Hematopoietic multipotent progenitor cell treated with erythropoietin and hydrocortisone succinate and interleukin-3 and kit ligand, for 15 days (in vitro differentiated cells): ENCODE results near the gene HAPLN1.

Source experiments
- DNase-seq: peaks from one replicate; pipeline ENCODE4 v3.0.0-alpha.2; 2015; ENCODE audit warnings: low spot score

Gene HAPLN1

DNA sequence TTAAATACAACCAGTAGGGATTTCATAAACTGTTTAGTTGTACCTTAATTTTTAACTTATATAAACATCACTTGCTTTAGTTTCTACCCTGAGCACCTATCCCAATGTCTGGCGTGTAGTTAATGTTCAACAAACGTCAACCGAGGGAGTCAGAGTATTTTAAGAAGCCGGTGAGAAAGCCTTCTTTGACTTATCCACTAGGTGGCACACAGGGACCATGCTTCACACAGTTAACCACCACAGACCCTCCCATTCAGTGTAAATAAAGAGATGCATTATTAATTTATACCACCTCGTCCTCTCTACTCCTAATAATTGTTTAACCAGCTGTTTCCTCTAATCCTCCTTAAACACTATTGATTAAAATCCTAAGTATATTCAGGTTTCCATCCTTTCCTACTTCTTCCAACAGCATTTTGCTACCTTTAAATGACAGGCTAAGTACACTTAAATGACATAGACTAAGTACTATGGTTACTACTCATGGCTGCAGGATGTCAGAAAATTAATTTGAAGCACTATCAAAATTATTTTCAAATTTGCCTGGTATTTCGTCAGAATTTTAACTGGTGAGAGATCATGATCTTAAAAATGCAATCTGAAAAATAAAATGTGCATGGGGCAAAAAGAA lies 2.3 kb downstream of the HAPLN1 start:
- no peak for DNase-seq

GRCh38 chr5:83715236-83716065 lies 5.2 kb downstream of the HAPLN1 start:
- DNase-seq, result no peak

DNA sequence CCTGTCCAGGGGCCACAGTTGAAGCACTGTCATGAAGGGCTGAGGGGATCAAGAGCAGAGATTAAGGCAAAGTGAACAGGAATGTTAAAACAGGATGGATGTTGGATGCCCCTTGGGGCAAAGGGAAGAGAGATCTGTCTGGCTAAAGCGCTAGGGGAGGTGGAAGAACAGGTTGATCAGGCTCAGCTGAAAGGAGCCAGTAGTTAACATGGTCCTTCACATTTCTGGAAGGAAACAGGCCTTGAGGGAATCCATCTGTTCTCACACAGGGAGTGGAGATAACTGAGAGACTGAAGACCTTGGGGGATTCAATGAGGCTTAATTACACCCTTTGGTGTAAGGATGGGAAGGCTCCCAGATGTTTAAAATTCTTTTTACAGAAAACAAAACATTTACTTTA lies 5.8 kb downstream of the HAPLN1 start:
- no peak for DNase-seq

DNA sequence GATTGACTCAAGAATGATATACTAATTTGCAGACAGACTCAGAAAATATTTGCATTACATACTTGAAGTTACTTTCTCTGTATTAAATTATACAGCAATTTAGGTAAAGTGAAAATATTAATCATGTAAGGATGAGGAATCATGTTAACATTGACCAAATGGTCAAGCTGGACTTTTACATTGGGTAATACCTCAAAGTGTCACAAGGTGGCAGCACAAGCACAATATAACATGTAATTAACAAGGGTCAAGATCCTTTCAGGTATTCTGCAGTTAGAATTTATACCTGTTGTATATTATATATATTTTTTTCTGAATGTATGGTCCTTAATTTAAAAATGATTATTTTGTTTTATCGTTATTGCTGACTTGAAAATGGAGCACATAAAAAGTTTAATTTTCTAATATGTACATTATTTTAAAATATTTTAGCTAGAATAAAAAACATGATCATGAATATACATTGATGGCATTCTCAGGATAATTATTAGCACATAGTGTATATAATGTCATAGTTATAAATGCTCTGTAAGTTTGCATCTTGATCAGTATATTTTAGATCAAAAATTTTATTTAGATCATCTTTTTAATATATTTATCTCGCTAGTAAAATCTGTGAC lies 8.6 kb downstream of the HAPLN1 start:
- peak; percentile 42 for DNase-seq

DNA sequence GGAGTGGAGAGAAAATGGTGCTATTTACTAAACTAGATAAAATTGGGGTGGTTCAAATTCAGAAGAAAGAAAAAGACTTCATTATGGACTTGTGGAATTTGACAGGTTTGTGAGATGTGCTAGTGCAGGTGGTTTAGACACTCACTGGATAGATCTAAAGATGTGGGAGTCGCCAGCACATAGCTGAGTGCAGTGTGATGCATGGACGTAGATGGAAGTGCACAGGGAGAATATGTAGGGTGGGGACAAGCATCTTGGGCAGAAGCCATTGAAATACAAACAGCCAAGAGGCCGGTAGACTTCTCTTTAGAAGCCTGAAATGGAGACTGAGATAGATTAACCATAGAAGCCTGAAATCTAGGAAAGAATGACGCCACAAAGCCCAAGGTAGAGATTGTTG lies 10.7 kb downstream of the HAPLN1 start:
- no peak for DNase-seq

DNA sequence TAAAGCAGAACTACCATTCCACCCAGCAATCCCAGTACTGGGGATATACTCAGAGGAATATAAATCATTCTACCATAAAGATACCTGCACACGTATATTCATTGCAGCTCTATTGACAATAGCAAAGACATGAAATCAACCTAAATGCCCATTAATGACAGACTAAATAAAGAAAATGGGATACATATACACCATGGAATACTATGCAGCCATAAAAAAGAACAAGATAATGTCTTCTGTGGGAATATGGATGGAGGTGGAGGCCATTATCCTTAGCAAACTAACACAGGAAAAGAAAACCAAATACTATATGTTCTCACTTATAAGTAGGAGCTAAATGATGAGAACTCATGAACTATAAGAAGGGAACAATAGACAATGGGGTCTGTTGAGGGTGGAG lies 12.5 kb downstream of the HAPLN1 start:
- no peak for DNase-seq

GRCh38 chr5:83703059-83703458 lies 17.6 kb downstream of the HAPLN1 start:
- DNase-seq, result no peak

DNA sequence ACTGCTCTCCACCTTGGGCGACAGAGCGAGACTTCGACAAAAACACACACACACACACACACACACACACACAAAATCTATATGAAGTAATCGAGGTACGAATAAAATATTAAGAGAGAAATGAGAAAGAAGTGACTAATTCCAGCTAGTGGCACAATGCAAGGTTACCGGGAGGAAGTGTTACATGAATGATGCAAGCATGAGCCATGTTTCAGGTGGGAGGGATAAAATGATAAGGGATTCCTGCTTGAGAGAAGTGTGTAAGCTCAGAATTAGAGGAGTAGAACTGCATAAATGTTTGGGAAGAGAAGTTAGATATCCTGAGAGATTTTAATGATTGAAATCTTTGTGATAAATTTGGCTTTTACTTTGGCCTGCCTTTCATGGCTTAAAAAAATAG lies 18.8 kb downstream of the HAPLN1 start:
- no peak for DNase-seq

- DNase-seq, result no peak
Observed at GRCh38 chr5:83689881-83690280, 30.8 kb downstream of the HAPLN1 start.

DNA sequence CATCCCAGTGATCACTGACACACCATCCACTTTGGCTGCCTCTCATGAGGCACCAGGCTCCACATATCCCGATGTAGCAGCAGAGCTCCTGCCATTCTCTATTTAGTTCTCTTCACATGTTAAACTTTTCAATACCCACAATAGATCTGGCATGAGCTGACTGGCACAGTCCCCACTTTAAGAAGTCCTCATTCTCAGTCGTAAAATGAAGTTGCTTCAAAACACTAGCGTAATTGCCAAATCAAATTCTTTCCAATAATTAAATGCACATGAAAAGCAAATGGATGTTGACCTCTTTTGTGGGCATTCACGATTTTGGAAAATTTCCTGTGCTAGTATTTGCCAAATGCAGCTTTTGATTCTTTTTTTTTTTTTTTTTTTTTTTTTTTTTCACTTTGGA lies 32.4 kb downstream of the HAPLN1 start:
- no peak for DNase-seq

DNA sequence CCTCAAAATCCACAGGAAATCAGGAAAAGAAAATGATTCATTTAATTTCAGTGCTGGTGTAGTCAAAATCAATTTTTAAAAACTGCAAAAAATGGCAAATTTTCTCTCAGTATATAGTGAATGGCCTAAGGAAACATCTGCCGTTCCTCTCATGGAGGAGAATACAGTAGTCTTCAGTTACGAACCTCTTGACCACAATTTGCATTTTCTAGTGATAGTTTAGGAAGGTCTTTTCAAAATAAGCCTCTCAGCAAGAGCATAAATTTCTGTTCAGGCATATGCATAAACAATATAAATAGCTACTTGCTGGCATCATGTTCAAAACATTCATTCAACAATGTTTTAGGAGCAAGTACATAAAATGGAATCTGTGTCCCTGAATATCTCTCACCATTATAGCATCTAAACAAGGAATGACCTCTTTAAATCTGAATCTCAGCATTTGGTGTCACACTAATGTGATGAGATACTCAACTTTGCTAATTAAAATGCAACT lies 33.5 kb downstream of the HAPLN1 start:
- no peak for DNase-seq

- DNase-seq, result no peak
Observed at GRCh38 chr5:83686251-83686650, 34.4 kb downstream of the HAPLN1 start.

DNA sequence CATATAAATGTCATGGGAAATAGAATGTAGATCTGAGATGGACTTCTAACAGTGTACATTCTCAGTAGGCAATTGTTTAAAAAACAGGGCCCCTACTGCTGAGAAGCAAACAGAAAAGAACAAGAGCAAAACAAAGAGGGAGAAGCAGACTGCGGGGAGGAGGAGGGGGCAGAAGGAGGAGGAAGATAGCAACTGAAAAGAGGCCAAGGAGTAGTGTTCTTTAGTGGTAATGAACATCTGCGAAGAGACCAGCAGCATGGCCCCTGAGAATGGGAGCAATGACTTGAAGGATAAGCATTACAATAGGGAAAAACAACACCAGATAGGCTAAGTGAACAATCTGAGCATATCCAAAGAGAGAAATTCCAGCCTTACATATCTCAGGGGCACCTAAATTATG lies 36.8 kb downstream of the HAPLN1 start:
- no peak for DNase-seq

GRCh38 chr5:83672646-83673045 lies 48.0 kb downstream of the HAPLN1 start:
- DNase-seq, result no peak

GRCh38 chr5:83672158-83672557 lies 48.5 kb downstream of the HAPLN1 start:
- no peak for DNase-seq

DNA sequence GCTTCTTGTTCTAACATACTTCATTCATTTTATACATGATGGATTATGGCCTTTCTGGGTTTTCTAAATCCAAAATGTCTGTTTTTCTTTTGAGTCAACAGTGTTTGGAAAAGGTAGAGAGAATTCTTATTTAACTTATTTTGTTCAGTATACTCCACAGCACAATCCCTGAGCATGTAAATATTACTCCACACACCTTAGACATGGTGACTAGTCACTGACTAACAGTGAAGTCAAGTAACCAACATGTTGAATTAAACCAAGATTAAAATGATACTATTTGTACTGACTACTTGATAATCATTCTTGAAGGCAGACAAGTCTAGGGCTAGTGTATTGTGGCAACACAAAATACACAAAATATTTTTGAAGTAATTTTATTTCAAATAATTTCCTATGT lies 55.0 kb downstream of the HAPLN1 start:
- no peak for DNase-seq

DNA sequence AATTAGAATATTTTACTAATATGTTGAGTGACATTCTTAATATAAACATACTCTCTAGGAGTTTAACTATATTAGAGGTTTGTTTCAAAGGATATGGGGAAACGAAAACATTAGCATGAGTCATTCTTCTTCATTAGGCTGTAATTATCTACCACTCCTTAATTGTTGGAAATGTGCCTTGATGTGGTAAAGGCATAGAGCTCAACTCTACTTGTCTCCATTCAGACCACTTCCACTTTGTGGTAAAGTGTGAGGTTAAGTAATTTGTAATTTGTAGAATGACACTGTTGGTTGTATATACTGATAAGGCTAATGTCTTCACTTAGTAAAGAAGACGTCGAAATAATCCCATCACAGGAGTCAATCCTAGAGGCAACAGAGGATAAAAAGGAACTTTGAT lies 58.1 kb downstream of the HAPLN1 start:
- no peak for DNase-seq

- no peak for DNase-seq
Observed at GRCh38 chr5:83657807-83658525, 62.7 kb downstream of the HAPLN1 start.

GRCh38 chr5:83654427-83654994 lies 66.1 kb downstream of the HAPLN1 start:
- DNase-seq, result no peak

GRCh38 chr5:83653669-83654068 lies 67.0 kb downstream of the HAPLN1 start:
- no peak for DNase-seq

DNA sequence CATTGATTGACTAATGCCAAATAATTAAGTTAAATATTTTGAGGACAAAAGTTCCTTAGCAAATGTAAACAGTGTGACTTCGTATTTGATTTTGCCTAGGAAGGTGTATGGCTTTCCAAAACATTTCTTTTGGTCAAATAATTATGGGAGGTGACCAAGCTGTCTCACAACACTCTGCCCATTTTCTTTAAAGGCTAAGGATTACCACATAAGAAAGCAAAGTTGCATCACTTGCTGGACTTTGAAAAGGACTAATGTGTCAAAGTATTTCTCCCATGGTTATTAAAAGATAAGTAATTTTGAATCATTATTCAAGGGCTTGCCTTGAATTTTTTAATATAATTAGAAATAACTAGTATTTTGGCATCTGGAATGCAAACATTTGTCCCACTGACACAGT lies 74.7 kb downstream of the HAPLN1 start:
- DNase-seq, result no peak

GRCh38 chr5:83644301-83644700 lies 76.4 kb downstream of the HAPLN1 start:
- DNase-seq, result no peak
